HEK293 (cell line): ENCODE results near the gene GINS2.
A peak's percentile ranks its signal among the peaks of the same experiment; 100 is the strongest.

ENCODE experiments used
- ZBTB8A ChIP-seq: fragments of 450-650 bp; formaldehyde crosslinking; IDR thresholded peaks from 2 replicates; pipeline ENCODE4 v1.5.1; 2016; ENCODE audit warnings: missing biosample characterization, missing genetic modification characterization
- ZNF10 ChIP-seq: fragments of 450-650 bp; formaldehyde crosslinking; IDR thresholded peaks from 2 replicates; pipeline ENCODE4 v1.5.1; 2017; ENCODE audit warnings: missing biosample characterization, missing genetic modification characterization
- ZNF629 ChIP-seq: fragments of 450-650 bp; formaldehyde crosslinking; IDR thresholded peaks from 2 replicates; pipeline ENCODE4 v1.5.1; 2017; ENCODE audit warnings: missing biosample characterization, missing genetic modification characterization
- TF ChIP-seq, protein P1 (sequence below): fragments of 450-650 bp; formaldehyde crosslinking; IDR thresholded peaks from 2 replicates; pipeline ENCODE4 v1.5.1; 2016; ENCODE audit warnings: missing biosample characterization, missing genetic modification characterization
- TF ChIP-seq, protein P2 (sequence below): fragments of 450-650 bp; formaldehyde crosslinking; IDR thresholded peaks from 2 replicates; pipeline ENCODE4 v1.5.1; 2016; ENCODE audit warnings: missing biosample characterization, missing genetic modification characterization
- TF ChIP-seq, protein P3 (sequence below): fragments of 450-650 bp; formaldehyde crosslinking; optimal IDR thresholded peaks from 2 replicates; pipeline ENCODE3; 2016; ENCODE audit warnings: missing biosample characterization, mild to moderate bottlenecking, missing genetic modification characterization

DNA sequence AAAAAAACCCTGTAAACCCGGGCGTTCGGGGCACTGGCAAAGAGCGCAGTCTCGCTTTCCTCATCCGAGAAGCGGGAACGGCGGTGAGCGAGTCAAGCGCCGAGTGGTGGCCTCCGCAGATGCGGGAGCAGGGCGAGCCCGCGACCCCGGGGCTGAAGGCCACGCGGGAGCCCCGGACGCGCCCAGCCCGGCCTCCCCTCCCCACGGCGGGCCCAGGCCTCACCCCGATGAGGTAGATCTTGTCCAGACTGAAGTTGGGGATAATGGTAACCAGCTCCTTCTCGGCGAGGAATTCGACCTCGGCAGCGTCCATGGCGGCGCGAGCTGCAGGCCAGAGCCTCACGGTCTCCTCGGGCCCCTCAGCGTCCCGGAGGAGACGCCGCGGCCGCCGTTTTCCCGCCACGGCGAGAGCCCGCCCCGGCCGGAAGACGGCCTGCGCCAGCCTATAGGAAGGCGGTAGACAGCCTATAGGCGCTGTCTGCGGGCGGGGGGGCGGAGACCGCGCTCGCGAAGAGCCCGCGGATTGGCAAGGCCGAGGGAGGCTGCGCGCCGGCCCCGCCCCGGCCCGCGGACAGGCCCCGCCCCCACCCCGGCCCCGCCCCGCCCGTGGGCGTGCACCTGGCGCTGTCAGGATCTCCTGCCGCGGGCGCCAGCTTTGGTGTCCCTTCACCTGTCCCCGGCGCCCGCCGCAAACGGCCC is at the start of gene GINS2:
- TF ChIP-seq ZNF629 (tag by site-specific recombination): no peak
- TF ChIP-seq, protein P1, sequence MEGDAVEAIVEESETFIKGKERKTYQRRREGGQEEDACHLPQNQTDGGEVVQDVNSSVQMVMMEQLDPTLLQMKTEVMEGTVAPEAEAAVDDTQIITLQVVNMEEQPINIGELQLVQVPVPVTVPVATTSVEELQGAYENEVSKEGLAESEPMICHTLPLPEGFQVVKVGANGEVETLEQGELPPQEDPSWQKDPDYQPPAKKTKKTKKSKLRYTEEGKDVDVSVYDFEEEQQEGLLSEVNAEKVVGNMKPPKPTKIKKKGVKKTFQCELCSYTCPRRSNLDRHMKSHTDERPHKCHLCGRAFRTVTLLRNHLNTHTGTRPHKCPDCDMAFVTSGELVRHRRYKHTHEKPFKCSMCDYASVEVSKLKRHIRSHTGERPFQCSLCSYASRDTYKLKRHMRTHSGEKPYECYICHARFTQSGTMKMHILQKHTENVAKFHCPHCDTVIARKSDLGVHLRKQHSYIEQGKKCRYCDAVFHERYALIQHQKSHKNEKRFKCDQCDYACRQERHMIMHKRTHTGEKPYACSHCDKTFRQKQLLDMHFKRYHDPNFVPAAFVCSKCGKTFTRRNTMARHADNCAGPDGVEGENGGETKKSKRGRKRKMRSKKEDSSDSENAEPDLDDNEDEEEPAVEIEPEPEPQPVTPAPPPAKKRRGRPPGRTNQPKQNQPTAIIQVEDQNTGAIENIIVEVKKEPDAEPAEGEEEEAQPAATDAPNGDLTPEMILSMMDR (tag by site-specific recombination): 0 out of 2 replicates have a peak, but pooled peaks have one; percentile 12
- TF ChIP-seq, protein P2, sequence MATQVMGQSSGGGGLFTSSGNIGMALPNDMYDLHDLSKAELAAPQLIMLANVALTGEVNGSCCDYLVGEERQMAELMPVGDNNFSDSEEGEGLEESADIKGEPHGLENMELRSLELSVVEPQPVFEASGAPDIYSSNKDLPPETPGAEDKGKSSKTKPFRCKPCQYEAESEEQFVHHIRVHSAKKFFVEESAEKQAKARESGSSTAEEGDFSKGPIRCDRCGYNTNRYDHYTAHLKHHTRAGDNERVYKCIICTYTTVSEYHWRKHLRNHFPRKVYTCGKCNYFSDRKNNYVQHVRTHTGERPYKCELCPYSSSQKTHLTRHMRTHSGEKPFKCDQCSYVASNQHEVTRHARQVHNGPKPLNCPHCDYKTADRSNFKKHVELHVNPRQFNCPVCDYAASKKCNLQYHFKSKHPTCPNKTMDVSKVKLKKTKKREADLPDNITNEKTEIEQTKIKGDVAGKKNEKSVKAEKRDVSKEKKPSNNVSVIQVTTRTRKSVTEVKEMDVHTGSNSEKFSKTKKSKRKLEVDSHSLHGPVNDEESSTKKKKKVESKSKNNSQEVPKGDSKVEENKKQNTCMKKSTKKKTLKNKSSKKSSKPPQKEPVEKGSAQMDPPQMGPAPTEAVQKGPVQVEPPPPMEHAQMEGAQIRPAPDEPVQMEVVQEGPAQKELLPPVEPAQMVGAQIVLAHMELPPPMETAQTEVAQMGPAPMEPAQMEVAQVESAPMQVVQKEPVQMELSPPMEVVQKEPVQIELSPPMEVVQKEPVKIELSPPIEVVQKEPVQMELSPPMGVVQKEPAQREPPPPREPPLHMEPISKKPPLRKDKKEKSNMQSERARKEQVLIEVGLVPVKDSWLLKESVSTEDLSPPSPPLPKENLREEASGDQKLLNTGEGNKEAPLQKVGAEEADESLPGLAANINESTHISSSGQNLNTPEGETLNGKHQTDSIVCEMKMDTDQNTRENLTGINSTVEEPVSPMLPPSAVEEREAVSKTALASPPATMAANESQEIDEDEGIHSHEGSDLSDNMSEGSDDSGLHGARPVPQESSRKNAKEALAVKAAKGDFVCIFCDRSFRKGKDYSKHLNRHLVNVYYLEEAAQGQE (tag by site-specific recombination): no peak
- TF ChIP-seq, protein P3, sequence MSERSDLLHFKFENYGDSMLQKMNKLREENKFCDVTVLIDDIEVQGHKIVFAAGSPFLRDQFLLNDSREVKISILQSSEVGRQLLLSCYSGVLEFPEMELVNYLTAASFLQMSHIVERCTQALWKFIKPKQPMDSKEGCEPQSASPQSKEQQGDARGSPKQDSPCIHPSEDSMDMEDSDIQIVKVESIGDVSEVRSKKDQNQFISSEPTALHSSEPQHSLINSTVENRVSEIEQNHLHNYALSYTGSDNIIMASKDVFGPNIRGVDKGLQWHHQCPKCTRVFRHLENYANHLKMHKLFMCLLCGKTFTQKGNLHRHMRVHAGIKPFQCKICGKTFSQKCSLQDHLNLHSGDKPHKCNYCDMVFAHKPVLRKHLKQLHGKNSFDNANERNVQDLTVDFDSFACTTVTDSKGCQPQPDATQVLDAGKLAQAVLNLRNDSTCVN: peak; percentile 88
- TF ChIP-seq ZBTB8A (tag by site-specific recombination): no peak
- TF ChIP-seq ZNF10 (tag by site-specific recombination): no peak
